Body of pancreas (tissue), 4 donors: ENCODE data around the gene RHOT1. TPM values are rescaled to one million over a fixed set of nuclear protein-coding genes. Genes with fewer than 3 reads are reported as not detected.
A peak's percentile ranks its signal among the peaks of the same experiment; 100 is the strongest.

Experiments used
- ATAC-seq: fragments of 150-250 bp; one replicate; pipeline ENCODE4 v1.9.1; 2016
- DNase-seq, 4 donors: peaks; one replicate each; pipeline ENCODE4 v3.0.0-alpha.2; 2019
- H3K27ac ChIP-seq, 4 donors: fragments of 200-600 bp; sonication (generic); 1 replicate in 3 of 4; 2 replicates in 1 of 4; pipeline versions ENCODE4 v1.5.1 to v1.6.1; 2016 to 2019; ENCODE audit warnings: mild to moderate bottlenecking in 1 of 4, mixed read lengths in 1 of 4, moderate library complexity in 1 of 4
- H3K27me3 ChIP-seq, 2 donors: fragments of 200-600 bp; sonication (generic); one replicate each; pipeline ENCODE4 v1.6.0; 2016; ENCODE audit warnings: mild to moderate bottlenecking in 1 of 2
- H3K36me3 ChIP-seq, 2 donors: fragments of 200-600 bp; sonication (generic); replicated peaks in 1 of 2; 2 replicates each; pipeline ENCODE4 v1.5.1; 2016; ENCODE audit warnings: low read depth in 2 of 2; ENCODE audit not compliant: insufficient read depth in 1 of 2
- H3K4me1 ChIP-seq: fragments of 200-600 bp; sonication (generic); one replicate; pipeline ENCODE4 v1.6.0; 2016
- H3K4me3 ChIP-seq, 2 donors: fragments of 200-600 bp; sonication (generic); 1 replicate in 1 of 2; 2 replicates in 1 of 2; pipeline ENCODE4 v1.5.1; 2016 to 2019
- H3K9me3 ChIP-seq, 3 donors: fragments of 200-600 bp; sonication (generic); 1 replicate in 2 of 3; 2 replicates in 1 of 3; pipeline ENCODE4 v1.5.1; 2016
- POLR2A ChIP-seq, 3 donors: fragments of 450-650 bp; IDR thresholded peaks; one replicate each; pipeline ENCODE4 v1.6.1; 2016; ENCODE audit warnings: antibody characterized with exemption in 3 of 3, mild to moderate bottlenecking in 2 of 3
- WGBS, 2 donors: methylation state at CpG; one replicate each; pipeline ENCODE4 v1.1.5; 2017; 5-methylcytosine and 5-hydroxymethylcytosine counted together
- intact Hi-C: fragments of 100-400 bp; cut with DNase I; formaldehyde crosslinking; loops from one replicate; pipeline ENCODE4 v1.15.1; 2023
- total RNA-seq, 2 donors: library from RNA; depleted of rRNA; stranded (reverse); fragments of >200 nt; gene quantifications; one replicate each; pipeline ENCODE4 v1.1.0, GENCODE V29; 2016
- TF ChIP-seq, protein P1 (sequence below), 7 experiments: fragments of 450-650 bp in 4 of 7; fragments of 200-600 bp in 3 of 7; sonication (generic) in 3 of 7; IDR thresholded peaks; one replicate each; pipeline ENCODE4 v1.5.1; 2016 to 2019; ENCODE audit warnings: antibody characterized with exemption in 7 of 7

RHOT1 gene
- total RNA-seq, 2 donors from 2014 or later: 15.2 to 25.4 TPM

DNA sequence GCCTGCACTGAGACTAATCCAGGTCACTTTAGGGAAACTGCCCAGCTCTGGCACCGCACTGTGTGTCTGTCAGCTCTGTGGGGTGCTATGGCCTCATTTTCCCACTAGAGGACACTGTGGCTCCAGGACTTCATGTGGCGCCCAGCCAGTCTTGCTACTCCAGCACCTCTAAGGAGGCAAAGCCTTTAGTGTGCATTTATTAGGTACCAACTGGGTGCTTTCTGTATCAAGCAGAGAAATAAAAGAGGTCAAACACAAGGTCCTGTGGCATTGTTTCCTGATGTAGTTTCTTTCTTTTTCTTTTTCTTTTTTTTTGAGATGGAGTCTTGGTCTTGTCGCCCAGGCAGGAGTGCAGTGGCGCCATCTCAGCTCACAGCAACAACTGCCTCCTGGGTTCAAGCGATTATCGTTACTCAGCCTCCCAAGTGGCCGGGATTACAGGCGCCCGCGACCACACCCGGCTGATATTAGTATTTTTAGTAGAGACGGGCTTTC, 110.9 kb downstream of the RHOT1 start:
- H3K27me3 ChIP-seq: no peaks in the 10 kb centered on the region
- ATAC-seq (peak; percentile 93), DNase-seq (peak; percentile 83 to 93 (median 85))
- 58 to 63% methylated on average over 11 to 12 of the region's 12 CpGs for WGBS, 2 donors
- peaks cover 10% of the 10 kb centered on the region for H3K4me1 ChIP-seq
- H3K27ac ChIP-seq: no peak overlapping the region
- intact Hi-C loops: no loop called here
- TF ChIP-seq POLR2A (IDR thresholded peaks at IDR 0.05): no peak
- TF ChIP-seq, protein P1, sequence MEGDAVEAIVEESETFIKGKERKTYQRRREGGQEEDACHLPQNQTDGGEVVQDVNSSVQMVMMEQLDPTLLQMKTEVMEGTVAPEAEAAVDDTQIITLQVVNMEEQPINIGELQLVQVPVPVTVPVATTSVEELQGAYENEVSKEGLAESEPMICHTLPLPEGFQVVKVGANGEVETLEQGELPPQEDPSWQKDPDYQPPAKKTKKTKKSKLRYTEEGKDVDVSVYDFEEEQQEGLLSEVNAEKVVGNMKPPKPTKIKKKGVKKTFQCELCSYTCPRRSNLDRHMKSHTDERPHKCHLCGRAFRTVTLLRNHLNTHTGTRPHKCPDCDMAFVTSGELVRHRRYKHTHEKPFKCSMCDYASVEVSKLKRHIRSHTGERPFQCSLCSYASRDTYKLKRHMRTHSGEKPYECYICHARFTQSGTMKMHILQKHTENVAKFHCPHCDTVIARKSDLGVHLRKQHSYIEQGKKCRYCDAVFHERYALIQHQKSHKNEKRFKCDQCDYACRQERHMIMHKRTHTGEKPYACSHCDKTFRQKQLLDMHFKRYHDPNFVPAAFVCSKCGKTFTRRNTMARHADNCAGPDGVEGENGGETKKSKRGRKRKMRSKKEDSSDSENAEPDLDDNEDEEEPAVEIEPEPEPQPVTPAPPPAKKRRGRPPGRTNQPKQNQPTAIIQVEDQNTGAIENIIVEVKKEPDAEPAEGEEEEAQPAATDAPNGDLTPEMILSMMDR (IDR thresholded peaks at IDR 0.05): peak; percentile 88 to 95 (median 93)
- H3K36me3 ChIP-seq: no peaks in the 10 kb centered on the region
- no peaks in the 10 kb centered on the region for H3K9me3 ChIP-seq
- H3K4me3 ChIP-seq: no peak overlapping the region

DNA sequence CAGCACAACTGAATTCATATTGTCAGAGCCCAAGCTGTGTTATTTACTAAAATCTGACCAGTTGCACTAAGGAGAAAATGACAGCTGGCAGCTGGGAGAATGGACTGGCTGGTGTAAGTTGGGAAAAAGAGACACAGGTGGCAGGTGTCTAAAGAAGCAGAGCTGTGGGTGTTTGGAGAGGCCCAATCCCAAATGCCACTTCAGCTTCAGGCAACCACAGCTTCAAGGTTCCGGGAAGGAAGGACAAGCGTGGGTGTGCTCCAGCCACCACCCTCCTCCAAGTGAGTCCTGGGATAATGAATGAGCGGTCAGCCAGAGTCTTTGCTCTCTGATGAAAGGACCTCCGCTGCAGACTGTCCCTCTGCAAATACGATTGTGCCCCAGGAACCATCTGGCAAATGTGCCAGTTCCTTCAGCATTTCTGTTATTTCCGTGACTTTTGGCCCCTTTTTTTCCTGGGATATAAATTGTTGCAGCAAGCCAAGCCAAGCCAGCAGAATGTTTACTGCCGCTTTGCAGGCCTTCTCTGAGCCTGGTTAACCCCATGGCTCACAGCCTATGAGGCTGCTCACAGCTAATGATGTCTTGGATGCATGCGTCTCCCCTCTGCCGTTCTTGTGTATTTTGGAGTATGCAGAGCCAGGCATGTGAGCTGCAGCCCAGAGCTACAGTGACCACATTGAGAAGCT, 113.9 kb downstream of the RHOT1 start:
- Histone ChIP-seq H3K27ac (peak overlapping the region in 1 of 4 donors; percentile 37), H3K4me1 (peaks cover 10% of the 10 kb centered on the region), H3K4me3 (no peak overlapping the region), H3K9me3 (no peaks in the 10 kb centered on the region), H3K27me3 (no peaks in the 10 kb centered on the region), H3K36me3 (no peaks in the 10 kb centered on the region)
- no peak for TF ChIP-seq POLR2A (IDR thresholded peaks at IDR 0.05)
- TF ChIP-seq, protein P1 (IDR thresholded peaks at IDR 0.05): no peak
- DNase-seq (peak in 3 of 4 donors; percentile 39 to 69 (median 65)), ATAC-seq (peak; percentile 28)
- intact Hi-C loops: loop anchor here (5.0 kb wide), 1 partner anchor 66 kb away; no protein-coding TSS in a partner anchor
- 23 to 53% methylated on average over 9 of the region's 9 CpGs for WGBS, 2 donors

DNA sequence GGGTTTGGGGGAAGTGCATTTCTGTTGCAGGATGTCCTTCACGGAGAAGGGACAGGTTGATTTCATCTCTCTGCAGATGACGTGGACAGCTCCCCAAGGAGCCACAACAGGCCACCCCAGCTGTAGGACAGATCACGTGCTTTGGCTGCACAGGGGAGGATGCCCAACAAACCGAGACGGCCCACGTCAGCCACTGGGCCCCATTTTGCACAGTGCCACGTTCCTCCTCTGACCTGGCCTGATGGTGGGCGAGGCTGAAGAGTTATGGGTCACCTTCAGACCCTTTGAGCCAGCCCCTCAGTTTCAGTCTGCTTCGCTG, 114.4 kb downstream of the RHOT1 start:
- H3K27ac ChIP-seq: no peak overlapping the region
- H3K4me3 ChIP-seq: no peak overlapping the region
- H3K4me1 ChIP-seq: peaks cover 15% of the 10 kb centered on the region
- WGBS, 2 donors: 87 to 96% methylated on average over 6 to 9 of the region's 9 CpGs
- intact Hi-C loops: loop anchor here (5.0 kb wide), 1 partner anchor 66 kb away; no protein-coding TSS in a partner anchor
- DNase-seq (no peak), ATAC-seq (no peak)
- no peaks in the 10 kb centered on the region for H3K36me3 ChIP-seq
- H3K27me3 ChIP-seq: no peaks in the 10 kb centered on the region
- no peaks in the 10 kb centered on the region for H3K9me3 ChIP-seq
- no peak for TF ChIP-seq POLR2A (IDR thresholded peaks at IDR 0.05)
- TF ChIP-seq, protein P1 (IDR thresholded peaks at IDR 0.05): no peak

GRCh38 chr17:32258383-32259140, 116.3 kb downstream of the RHOT1 start:
- H3K9me3 ChIP-seq: no peaks in the 10 kb centered on the region
- DNase-seq: no peak
- intact Hi-C loops: loop anchor here (5.0 kb wide), 1 partner anchor 64 kb away; no protein-coding TSS in a partner anchor
- H3K36me3 ChIP-seq: no peaks in the 10 kb centered on the region
- WGBS, 2 donors: 75 to 80% methylated on average over 15 to 18 of the region's 18 CpGs
- ATAC-seq: no peak
- peaks cover 15% of the 10 kb centered on the region for H3K4me1 ChIP-seq
- H3K27ac ChIP-seq: no peak overlapping the region
- H3K27me3 ChIP-seq: no peaks in the 10 kb centered on the region
- no peak for TF ChIP-seq POLR2A (IDR thresholded peaks at IDR 0.05)
- TF ChIP-seq, protein P1 (IDR thresholded peaks at IDR 0.05): no peak
- no peak overlapping the region for H3K4me3 ChIP-seq
